Kidney glomerular epithelial cell (primary cell): Measurements from ENCODE around the gene TRAF3IP3.
A peak's percentile ranks its signal among the peaks of the same experiment; 100 is the strongest.
"Not testable (repeated sequence)": the region's sequence is repeated elsewhere in the genome, so short reads cannot be mapped to it uniquely, and the experiment has no call there.

ENCODE experiments used
- DNase-seq: peaks from one replicate; lab custom pipeline; 2025; lab: John Stamatoyannopoulos, UW

TRAF3IP3 gene

GRCh38 chr1:209767706-209768105 lies 11.9 kb downstream of the TRAF3IP3 start:
- DNase-seq = no peak

- no peak for DNase-seq
Observed at GRCh38 chr1:209768354-209768774, 12.5 kb downstream of the TRAF3IP3 start.

- peak; percentile 79 for DNase-seq
Observed at GRCh38 chr1:209769171-209769904, 13.5 kb downstream of the TRAF3IP3 start.

- DNase-seq = no peak
Observed at GRCh38 chr1:209769971-209770370, 14.1 kb downstream of the TRAF3IP3 start.

GRCh38 chr1:209770636-209771415 lies 15.0 kb downstream of the TRAF3IP3 start:
- DNase-seq = no peak

GRCh38 chr1:209772126-209772525 lies 16.3 kb downstream of the TRAF3IP3 start:
- no peak for DNase-seq

- DNase-seq = no peak
Observed at GRCh38 chr1:209774592-209774991, 18.7 kb downstream of the TRAF3IP3 start.

- no peak for DNase-seq
Observed at GRCh38 chr1:209775678-209776077, 19.8 kb downstream of the TRAF3IP3 start.

GRCh38 chr1:209777587-209777986 lies 21.7 kb downstream of the TRAF3IP3 start:
- DNase-seq = no peak

GRCh38 chr1:209778102-209778501 lies 22.2 kb downstream of the TRAF3IP3 start:
- no peak for DNase-seq

- DNase-seq = no peak
Observed at GRCh38 chr1:209780268-209780667, 24.4 kb downstream of the TRAF3IP3 start.

- DNase-seq = no peak
Observed at GRCh38 chr1:209783386-209783785, 27.5 kb downstream of the TRAF3IP3 start.

GRCh38 chr1:209784265-209785169 lies 28.7 kb downstream of the TRAF3IP3 start, which contains the start of gene C1orf74:
Gene C1orf74, minus strand, starts transcription at chr1:209784559. Its CDS starts 925 bp downstream, at chr1:209783634.
- DNase-seq = peak; percentile 96

GRCh38 chr1:209785592-209785991 lies 29.7 kb downstream of the TRAF3IP3 start:
- no peak for DNase-seq

GRCh38 chr1:209786146-209786545 lies 30.3 kb downstream of the TRAF3IP3 start:
- no peak for DNase-seq

GRCh38 chr1:209787551-209787950 lies 31.7 kb downstream of the TRAF3IP3 start:
- no peak for DNase-seq

GRCh38 chr1:209789245-209789644 lies 33.4 kb downstream of the TRAF3IP3 start:
- no peak for DNase-seq

GRCh38 chr1:209790286-209791193 lies 34.7 kb downstream of the TRAF3IP3 start:
- DNase-seq = no peak

GRCh38 chr1:209791920-209792319 lies 36.1 kb downstream of the TRAF3IP3 start:
- DNase-seq = no peak

- not testable (repeated sequence) for DNase-seq
Observed at GRCh38 chr1:209793711-209794110, 37.9 kb downstream of the TRAF3IP3 start.
